ENCODE data around the gene NUDT13.
A peak's percentile ranks its signal among the peaks of the same experiment; 100 is the strongest.

NUDT13 gene

GRCh38 chr10:73163096-73163495 lies 52.8 kb downstream of the NUDT13 start:
- DNase-seq (ENCODE audit: low read depth, low spot score), result no peak

- DNase-seq (ENCODE audit: low read depth, low spot score), result no peak
Observed at GRCh38 chr10:73166972-73167371, 56.7 kb downstream of the NUDT13 start.

DNA sequence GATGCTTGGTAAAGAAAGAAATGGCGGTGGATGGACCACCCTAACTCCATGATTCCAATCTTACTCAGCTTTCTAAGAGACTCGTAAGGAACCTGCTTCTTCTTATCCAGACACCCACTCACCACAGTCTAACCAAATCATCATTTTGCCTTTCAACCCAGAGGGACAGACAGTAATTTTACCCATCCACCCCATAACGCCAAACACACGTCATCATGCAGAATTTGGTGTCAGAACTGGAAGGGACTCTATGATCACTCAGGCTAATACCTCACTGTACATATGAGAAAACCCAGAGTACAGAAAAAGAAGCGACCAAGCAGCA lies 57.2 kb downstream of the NUDT13 start:
- no peak for DNase-seq (ENCODE audit: low read depth, low spot score)

DNA sequence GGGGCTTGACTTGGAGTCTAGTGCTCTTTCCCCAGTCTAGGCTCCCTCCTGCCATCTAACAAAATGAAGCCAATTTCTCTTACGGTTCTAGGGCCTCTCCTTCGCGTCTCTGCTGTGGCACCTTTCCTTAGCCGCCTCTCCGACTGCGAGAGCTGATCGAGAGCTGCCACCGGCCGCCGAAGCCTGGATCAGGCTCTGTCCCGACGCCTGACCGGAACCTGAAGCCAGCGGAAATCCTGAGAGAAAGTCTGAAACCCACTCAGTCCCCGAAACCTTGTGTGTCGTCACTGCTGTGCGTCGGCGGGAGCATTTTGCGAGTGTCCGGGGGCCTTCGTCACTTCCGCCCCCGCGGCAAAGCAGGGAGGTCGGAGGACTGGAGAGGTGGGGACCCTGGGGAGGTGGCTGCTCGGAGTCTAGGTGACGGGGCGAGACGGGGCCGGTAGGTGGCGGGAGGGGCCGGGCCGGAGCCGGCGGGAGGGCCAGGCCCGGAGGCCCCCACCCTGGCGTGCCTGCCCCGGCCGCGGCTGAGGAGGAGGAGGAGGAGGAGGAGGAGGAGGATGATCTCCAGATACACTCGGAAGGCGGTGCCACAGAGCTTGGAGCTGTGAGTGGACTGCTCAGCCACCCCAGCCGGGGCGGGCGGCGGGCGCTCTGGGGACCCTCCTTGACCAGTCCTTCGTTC lies 57.7 kb downstream of the NUDT13 start, which contains the start of the genes ECD and FAM149B1:
Gene ECD, minus strand, starts transcription at position 226 of the 682 bp plus-strand sequence. CDS start 4,071 bp downstream, outside the sequence.
Gene FAM149B1, plus strand, starts transcription at position 337 of the 682 bp plus-strand sequence. Its CDS starts 221 bp downstream, at position 558.
- peak; percentile 98 for DNase-seq (ENCODE audit: low read depth, low spot score)

DNA sequence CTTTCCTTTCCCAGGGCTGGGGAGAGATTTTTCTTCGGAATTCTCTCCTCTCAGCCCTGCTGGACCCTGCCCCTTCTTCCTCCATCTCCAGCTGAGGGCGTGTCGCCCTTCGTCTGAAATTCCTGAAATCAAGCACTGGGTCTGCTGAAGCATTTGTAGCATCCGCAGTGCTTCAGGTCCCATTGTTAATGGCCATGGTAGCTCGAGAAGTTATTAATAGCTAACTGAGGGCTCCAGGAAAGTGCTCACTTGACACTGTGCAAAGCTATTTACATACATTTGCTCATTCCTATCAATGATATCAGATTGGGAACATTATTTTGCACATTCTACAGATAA lies 58.2 kb downstream of the NUDT13 start:
- DNase-seq (ENCODE audit: low read depth, low spot score), result no peak

DNA sequence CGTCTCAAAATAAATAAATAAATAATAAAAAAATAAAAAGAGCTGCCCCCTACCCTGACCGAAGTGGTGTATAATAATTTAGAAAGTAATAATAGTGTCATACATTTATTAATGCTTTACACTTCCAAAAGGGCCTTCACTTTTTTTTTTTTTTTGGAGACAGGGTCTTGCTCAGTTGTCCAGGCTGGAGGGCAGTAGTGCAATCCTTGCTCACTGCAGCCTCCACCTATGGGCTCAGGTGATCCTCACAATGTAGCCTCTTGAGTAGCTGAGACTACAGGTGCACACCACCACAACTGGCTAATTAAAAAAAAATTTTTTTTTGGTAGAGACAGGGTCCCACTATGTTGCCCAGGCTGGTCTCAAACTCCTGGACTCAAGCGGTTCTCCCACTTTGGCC lies 59.1 kb downstream of the NUDT13 start:
- no peak for DNase-seq (ENCODE audit: low read depth, low spot score)

DNA sequence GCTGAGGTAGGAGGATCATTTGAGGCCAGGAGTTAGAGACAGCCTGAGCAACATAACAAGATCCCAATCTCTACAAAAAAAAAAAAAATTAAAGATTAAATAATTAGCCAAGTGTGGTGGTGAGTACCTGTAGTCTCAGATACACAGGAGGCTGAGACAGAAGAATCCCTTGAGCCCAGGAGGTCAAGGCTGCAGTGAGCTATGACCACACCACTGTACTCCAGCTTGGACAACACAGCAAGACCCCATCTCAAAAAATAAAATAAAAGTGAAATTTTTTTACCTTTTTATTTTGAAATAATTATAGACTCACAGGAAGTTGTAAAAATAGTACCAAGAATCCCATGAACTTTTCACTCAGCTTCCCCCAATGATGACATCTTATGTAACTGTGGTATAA lies 62.6 kb downstream of the NUDT13 start:
- DNase-seq (ENCODE audit: low read depth, low spot score), result no peak

- DNase-seq (ENCODE audit: low read depth, low spot score), result no peak
Observed at GRCh38 chr10:73174148-73174925, 64.1 kb downstream of the NUDT13 start.

Measured in astrocyte of the hippocampus (primary cell).